ENCODE data around the gene TLE1. TPM values are rescaled to one million over a fixed set of nuclear protein-coding genes. Genes with fewer than 3 reads are reported as not detected.

Gene TLE1
- total RNA-seq, 4 donors from 2014 or later: 52.3 to 125 (median 76.8) TPM

DNA sequence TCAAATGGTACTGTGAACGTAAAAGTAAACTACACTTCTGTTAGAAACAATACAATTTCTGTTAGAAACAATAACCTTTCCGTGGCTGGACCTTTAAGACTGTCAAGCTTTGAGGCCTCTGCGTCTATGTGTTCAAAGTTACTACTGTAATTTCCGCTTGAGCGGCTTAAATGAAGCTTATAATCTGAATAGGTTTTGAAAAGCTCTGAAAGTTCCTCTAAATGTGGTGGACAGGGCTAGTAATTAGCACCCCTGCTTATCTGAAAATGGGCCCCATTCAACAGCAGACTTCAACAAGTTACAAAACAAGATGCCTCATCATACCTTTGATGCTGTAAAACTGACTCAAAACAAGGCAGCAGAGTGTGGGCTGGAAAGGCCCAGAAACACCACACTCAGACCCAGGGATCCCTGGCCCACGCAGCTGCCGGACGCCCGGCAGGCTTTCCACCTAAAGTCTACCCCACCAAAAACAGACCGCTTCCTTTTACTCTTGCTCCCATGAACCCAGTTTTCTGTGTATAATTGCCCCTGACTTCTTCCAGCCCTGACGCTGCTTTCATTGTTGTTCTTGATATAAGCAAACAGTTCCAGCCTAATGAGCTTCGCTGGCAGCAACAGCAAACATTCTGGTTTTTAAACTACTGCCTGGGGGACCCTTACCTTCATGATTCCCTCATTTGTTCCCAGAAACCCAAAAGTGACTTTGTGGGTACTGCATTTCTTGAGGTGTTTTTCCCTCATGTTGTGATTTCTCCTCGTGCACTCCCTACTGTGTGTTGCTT, 66.7 kb downstream of the TLE1 start:
- peaks cover 0 to 32% (median 7%) of the 10 kb centered on the region in 4 donors for H3K36me3 ChIP-seq
- TF ChIP-seq, protein P1, sequence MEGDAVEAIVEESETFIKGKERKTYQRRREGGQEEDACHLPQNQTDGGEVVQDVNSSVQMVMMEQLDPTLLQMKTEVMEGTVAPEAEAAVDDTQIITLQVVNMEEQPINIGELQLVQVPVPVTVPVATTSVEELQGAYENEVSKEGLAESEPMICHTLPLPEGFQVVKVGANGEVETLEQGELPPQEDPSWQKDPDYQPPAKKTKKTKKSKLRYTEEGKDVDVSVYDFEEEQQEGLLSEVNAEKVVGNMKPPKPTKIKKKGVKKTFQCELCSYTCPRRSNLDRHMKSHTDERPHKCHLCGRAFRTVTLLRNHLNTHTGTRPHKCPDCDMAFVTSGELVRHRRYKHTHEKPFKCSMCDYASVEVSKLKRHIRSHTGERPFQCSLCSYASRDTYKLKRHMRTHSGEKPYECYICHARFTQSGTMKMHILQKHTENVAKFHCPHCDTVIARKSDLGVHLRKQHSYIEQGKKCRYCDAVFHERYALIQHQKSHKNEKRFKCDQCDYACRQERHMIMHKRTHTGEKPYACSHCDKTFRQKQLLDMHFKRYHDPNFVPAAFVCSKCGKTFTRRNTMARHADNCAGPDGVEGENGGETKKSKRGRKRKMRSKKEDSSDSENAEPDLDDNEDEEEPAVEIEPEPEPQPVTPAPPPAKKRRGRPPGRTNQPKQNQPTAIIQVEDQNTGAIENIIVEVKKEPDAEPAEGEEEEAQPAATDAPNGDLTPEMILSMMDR (IDR thresholded peaks at IDR 0.05): no peak
- no peak for TF ChIP-seq POLR2AphosphoS5 (IDR thresholded peaks at IDR 0.05)
- H3K9me3 ChIP-seq: no peaks in the 10 kb centered on the region
- no peak overlapping the region for H3K27ac ChIP-seq (replicated peaks in 1 of 4)
- no peaks in the 10 kb centered on the region for H3K27me3 ChIP-seq
- peaks cover 6 to 35% (median 31%) of the 10 kb centered on the region in 4 donors for H3K4me1 ChIP-seq
- WGBS: 94% methylated on average over 13 of the region's 13 CpGs
- no peak overlapping the region for H3K4me3 ChIP-seq
- intact Hi-C loops (cut with DNase I): no loop called here
- no peak for DNase-seq (ENCODE audit: extremely low spot score)

DNA sequence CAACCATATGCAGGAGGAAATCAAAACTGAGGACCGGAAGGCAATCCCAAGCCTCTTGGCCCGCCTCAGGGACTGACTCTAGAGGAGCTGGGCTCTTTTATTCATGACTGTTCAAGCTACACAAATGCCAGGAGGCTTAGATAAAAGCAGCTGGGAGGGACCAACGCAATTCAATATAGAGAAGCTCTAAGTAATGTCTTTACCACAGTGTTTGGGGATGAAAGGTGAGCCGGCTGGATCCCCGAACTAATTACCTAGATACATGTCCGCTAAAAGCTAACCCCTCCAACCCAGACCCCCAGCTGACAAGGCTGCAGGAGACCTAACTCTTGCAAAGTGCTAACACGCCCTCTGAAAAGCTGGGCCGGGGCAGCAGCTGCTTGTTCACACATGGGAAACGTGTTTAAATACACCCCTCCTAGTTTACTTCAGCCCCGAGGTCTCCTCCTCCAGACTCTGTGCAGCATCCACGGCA, 67.5 kb downstream of the TLE1 start:
- Histone ChIP-seq H3K27me3 (no peaks in the 10 kb centered on the region), H3K9me3 (no peaks in the 10 kb centered on the region), H3K36me3 (peaks cover 0 to 40% (median 7%) of the 10 kb centered on the region in 4 donors), H3K27ac (replicated peaks in 1 of 4) (no peak overlapping the region), H3K4me3 (no peak overlapping the region), H3K4me1 (peaks cover 6 to 33% (median 29%) of the 10 kb centered on the region in 4 donors)
- intact Hi-C loops (cut with DNase I): no loop called here
- WGBS: 92% methylated on average over 9 of the region's 11 CpGs
- TF ChIP-seq, protein P1 (IDR thresholded peaks at IDR 0.05): no peak
- TF ChIP-seq POLR2AphosphoS5 (IDR thresholded peaks at IDR 0.05) (no peak), EP300 (IDR thresholded peaks at IDR 0.05) (no peak), POLR2A (IDR thresholded peaks at IDR 0.05; ENCODE audit: low read depth) (no peak)
- DNase-seq (ENCODE audit: extremely low spot score): no peak

DNA sequence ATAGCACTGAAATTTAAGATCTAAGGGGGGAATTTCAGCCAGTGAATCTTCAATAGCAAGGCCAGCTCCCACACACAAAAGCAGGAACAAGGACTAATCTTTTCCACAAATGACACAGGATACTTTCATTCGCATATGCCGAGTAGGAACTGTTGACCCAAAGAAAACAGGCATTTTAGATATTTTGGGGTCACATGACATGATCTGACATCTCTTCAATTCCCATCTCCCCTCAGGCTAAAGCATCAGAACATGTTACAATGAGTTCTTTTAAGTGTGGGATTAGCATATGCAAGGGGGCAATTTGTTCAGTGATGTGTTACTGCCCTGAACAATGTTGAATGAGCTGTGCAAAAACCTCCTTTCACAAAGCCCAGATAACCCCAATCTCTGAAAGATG, 68.2 kb downstream of the TLE1 start:
- H3K4me1 ChIP-seq: peaks cover 6 to 25% (median 22%) of the 10 kb centered on the region in 4 donors
- WGBS: 91% methylated on average over 2 of the region's 2 CpGs
- peaks cover 3 to 47% (median 7%) of the 10 kb centered on the region in 4 donors for H3K36me3 ChIP-seq
- H3K27me3 ChIP-seq: no peaks in the 10 kb centered on the region
- no peak for DNase-seq (ENCODE audit: extremely low spot score)
- intact Hi-C loops (cut with DNase I): no loop called here
- no peaks in the 10 kb centered on the region for H3K9me3 ChIP-seq
- H3K27ac ChIP-seq (replicated peaks in 1 of 4): no peak overlapping the region
- TF ChIP-seq, protein P1 (IDR thresholded peaks at IDR 0.05): no peak
- TF ChIP-seq EP300 (IDR thresholded peaks at IDR 0.05) (no peak), POLR2A (IDR thresholded peaks at IDR 0.05; ENCODE audit: low read depth) (no peak), POLR2AphosphoS5 (IDR thresholded peaks at IDR 0.05) (no peak)
- H3K4me3 ChIP-seq: no peak overlapping the region

DNA sequence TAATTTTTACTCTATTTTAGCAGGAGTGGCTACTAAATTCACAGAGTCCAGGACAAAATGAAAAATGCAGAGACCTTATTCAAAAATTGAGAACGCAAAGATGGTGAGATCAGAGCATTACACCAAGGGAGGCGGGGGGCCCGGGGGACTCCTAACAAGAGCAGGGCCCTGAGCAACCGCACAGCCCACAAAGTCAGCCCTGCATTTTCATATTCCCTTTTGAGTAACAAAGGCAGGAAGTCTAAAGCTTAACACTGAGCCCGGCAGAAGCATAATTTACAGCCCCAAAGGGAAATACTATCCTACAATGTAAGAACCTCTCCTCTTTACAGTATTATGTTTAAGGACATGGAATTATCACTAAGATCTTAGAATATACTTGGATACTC, 69.4 kb downstream of the TLE1 start:
- H3K27me3 ChIP-seq: no peaks in the 10 kb centered on the region
- intact Hi-C loops (cut with DNase I): no loop called here
- peaks cover 6 to 20% (median 19%) of the 10 kb centered on the region in 4 donors for H3K4me1 ChIP-seq
- TF ChIP-seq POLR2AphosphoS5 (IDR thresholded peaks at IDR 0.05) (no peak), EP300 (IDR thresholded peaks at IDR 0.05) (no peak), POLR2A (IDR thresholded peaks at IDR 0.05; ENCODE audit: low read depth) (no peak)
- TF ChIP-seq, protein P1 (IDR thresholded peaks at IDR 0.05): no peak
- H3K36me3 ChIP-seq: peaks cover 8 to 59% (median 14%) of the 10 kb centered on the region in 4 donors
- H3K27ac ChIP-seq (replicated peaks in 1 of 4): no peak overlapping the region
- no peaks in the 10 kb centered on the region for H3K9me3 ChIP-seq
- no peak for DNase-seq (ENCODE audit: extremely low spot score)
- no peak overlapping the region for H3K4me3 ChIP-seq
- WGBS: 73% methylated on average over 5 of the region's 5 CpGs
